Suprapubic skin (tissue), 4 donors: ENCODE data around the gene MRAP2. TPM values are rescaled to one million over a fixed set of nuclear protein-coding genes. Genes with fewer than 3 reads are reported as not detected.
"Not testable (repeated sequence)": the region's sequence is repeated elsewhere in the genome, so short reads cannot be mapped to it uniquely, and the experiment has no call there.

Experiments
- DNase-seq, 2 donors: peaks; one replicate each; pipeline ENCODE4 v3.0.0-alpha.2; 2019; ENCODE audit warnings: low spot score in 2 of 2
- H3K27ac ChIP-seq: fragments of 200-600 bp; sonication (generic); one replicate; pipeline ENCODE4 v1.5.1; 2019
- H3K27me3 ChIP-seq: fragments of 200-600 bp; sonication (generic); one replicate; pipeline ENCODE4 v1.5.1; 2019
- H3K36me3 ChIP-seq: fragments of 200-600 bp; sonication (generic); one replicate; pipeline ENCODE4 v1.5.1; 2019
- H3K4me1 ChIP-seq: fragments of 200-600 bp; sonication (generic); one replicate; pipeline ENCODE4 v1.5.1; 2019
- H3K4me3 ChIP-seq: fragments of 200-600 bp; sonication (generic); one replicate; pipeline ENCODE4 v1.5.1; 2019; ENCODE audit warnings: mild to moderate bottlenecking
- H3K9me3 ChIP-seq: fragments of 200-600 bp; sonication (generic); one replicate; pipeline ENCODE4 v1.5.1; 2019
- CTCF ChIP-seq, 2 donors: fragments of 200-600 bp in 1 of 2; fragments of 450-650 bp in 1 of 2; sonication (generic) in 1 of 2; IDR thresholded peaks; one replicate each; pipeline ENCODE4 v1.5.1; 2016 to 2019; ENCODE audit warnings: antibody characterized with exemption in 2 of 2, mild to moderate bottlenecking in 1 of 2, moderate library complexity in 1 of 2
- EP300 ChIP-seq: sonication (generic); formaldehyde crosslinking; IDR thresholded peaks from one replicate; pipeline ENCODE4 v1.6.1; 2017; ENCODE audit warnings: antibody characterized with exemption
- POLR2A ChIP-seq, 2 donors: fragments of 450-650 bp; IDR thresholded peaks; one replicate each; pipeline ENCODE4 v1.6.1; 2017; ENCODE audit warnings: antibody characterized with exemption in 2 of 2, mild to moderate bottlenecking in 2 of 2, moderate library complexity in 2 of 2
- POLR2AphosphoS5 ChIP-seq, 3 donors: sonication (generic); formaldehyde crosslinking; IDR thresholded peaks; one replicate each; pipeline ENCODE4 v1.6.1; 2017; ENCODE audit warnings: antibody characterized with exemption in 3 of 3
- WGBS: methylation state at CpG from one replicate; pipeline ENCODE4 v1.1.5; 2018; 5-methylcytosine and 5-hydroxymethylcytosine counted together
- total RNA-seq, 4 donors: library from RNA; depleted of rRNA; stranded (reverse); fragments of >200 nt; gene quantifications; one replicate each; pipeline ENCODE4 v1.1.0, GENCODE V29; 2016

The MRAP2 gene
- total RNA-seq, 4 donors from 2014 or later: 1.2 to 2.8 (median 1.8) TPM

DNA sequence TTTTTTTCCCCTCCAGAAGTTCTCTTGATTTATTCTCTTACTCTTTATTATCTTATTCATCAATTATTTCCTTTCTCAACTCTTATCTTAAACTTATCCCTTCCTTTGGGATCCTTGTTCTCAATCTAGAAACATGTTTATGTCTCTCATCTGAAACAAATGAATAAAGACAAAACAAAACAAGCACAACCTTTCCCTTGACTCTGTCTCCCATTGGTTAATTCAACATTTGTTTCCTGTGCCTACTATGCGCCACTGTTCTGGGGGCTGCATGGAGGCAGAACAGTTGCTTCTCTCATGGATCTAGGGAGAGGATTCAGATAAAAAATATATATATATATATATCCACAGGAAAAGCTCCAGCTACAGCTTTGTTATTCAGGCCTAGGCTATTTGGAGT lies 5.2 kb upstream of the MRAP2 start:
- 92% methylated on average over 1 of the region's 1 CpG for WGBS
- no peak overlapping the region for H3K27ac ChIP-seq

GRCh38 chr6:84032000-84032399 lies 1.6 kb upstream of the MRAP2 start:
- not testable (repeated sequence) for H3K4me3 ChIP-seq, H3K27me3 ChIP-seq, H3K36me3 ChIP-seq, DNase-seq, H3K9me3 ChIP-seq, H3K27ac ChIP-seq
- WGBS: 93% methylated on average over 3 of the region's 3 CpGs
- H3K4me1 ChIP-seq: peaks cover 33% of the 10 kb centered on the region

More for the DNA sequence above, 5.2 kb upstream of the MRAP2 start:
- no peak for TF ChIP-seq POLR2AphosphoS5 (IDR thresholded peaks at IDR 0.05)
- TF ChIP-seq EP300: no peak
- TF ChIP-seq CTCF (IDR thresholded peaks at IDR 0.05): no peak
- TF ChIP-seq POLR2A (IDR thresholded peaks at IDR 0.05): no peak
- Histone ChIP-seq H3K36me3 (no peaks in the 10 kb centered on the region), H3K9me3 (no peaks in the 10 kb centered on the region), H3K4me3 (no peak overlapping the region), H3K27me3 (no peaks in the 10 kb centered on the region), H3K4me1 (peaks cover 23% of the 10 kb centered on the region)
- DNase-seq: no peak

DNA sequence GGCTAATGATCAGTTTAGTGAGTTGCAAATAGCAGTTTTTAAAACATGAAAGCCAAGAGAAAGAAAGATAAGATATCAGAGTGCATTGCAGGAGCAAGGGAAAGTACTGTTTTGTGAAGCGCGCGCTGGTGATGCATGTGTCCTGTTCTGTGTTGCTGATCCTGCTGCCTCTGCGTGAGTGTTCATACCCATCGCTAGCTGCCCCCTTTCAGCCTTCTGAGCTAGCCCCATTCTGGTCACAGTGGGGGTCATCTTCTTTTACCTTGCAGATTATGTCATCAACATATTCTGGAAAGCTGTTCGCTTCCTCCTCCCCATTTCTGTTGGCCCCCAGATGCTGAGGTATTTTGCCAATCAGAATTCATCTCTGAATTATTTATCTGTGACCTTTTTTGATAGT lies 1.9 kb downstream of the MRAP2 start:
- WGBS: 96% methylated on average over 6 of the region's 6 CpGs
- TF ChIP-seq CTCF (IDR thresholded peaks at IDR 0.05) (no peak), EP300 (no peak), POLR2AphosphoS5 (IDR thresholded peaks at IDR 0.05) (no peak), POLR2A (IDR thresholded peaks at IDR 0.05) (no peak)
- no peak for DNase-seq
- Histone ChIP-seq H3K4me1 (peaks cover 18% of the 10 kb centered on the region), H3K4me3 (no peak overlapping the region), H3K36me3 (no peaks in the 10 kb centered on the region), H3K9me3 (no peaks in the 10 kb centered on the region), H3K27me3 (peaks cover 5% of the 10 kb centered on the region), H3K27ac (no peak overlapping the region)

DNA sequence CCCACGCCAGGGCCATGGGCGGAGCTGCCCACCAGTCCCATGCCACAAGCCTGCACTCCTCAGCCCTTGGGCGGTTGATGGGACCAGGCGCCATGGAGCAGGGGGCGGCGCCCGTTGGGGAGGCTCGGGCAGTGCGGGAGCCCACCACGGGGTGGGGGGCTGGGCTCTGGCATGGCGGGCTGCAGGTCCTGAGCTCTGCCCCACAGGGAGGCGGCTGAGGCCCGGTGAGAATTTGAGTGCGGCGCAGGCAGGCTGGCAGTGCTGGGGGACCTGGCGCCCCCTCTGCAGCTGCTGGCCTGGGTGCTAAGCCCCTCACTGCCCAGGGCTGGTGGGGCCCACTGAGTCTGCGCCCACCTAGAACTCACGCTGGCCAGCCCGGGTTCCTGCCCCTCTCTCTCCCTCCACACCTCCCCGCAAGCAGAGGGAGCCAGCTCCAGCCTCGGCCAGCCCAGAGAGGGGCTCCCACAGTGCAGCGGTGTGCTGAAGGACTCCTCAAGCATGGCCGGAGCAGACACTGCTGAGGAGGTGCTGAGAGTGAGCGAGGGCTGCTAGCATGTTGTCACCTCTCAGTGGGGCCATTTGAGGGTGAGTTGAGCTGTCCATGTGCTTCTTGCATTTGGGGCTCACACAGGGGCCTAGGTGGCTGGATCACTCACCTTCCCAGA lies 4.0 kb downstream of the MRAP2 start:
- no peak overlapping the region for H3K4me3 ChIP-seq
- WGBS: no CpG with 5 or more reads among the region's 24 CpGs
- no peaks in the 10 kb centered on the region for H3K9me3 ChIP-seq
- H3K36me3 ChIP-seq: no peaks in the 10 kb centered on the region
- H3K27me3 ChIP-seq: peaks cover 5% of the 10 kb centered on the region
- no peak for DNase-seq
- H3K27ac ChIP-seq: no peak overlapping the region
- H3K4me1 ChIP-seq: peaks cover 18% of the 10 kb centered on the region
- TF ChIP-seq POLR2A (IDR thresholded peaks at IDR 0.05) (no peak), POLR2AphosphoS5 (IDR thresholded peaks at IDR 0.05) (no peak), CTCF (IDR thresholded peaks at IDR 0.05) (no peak), EP300 (no peak)

DNA sequence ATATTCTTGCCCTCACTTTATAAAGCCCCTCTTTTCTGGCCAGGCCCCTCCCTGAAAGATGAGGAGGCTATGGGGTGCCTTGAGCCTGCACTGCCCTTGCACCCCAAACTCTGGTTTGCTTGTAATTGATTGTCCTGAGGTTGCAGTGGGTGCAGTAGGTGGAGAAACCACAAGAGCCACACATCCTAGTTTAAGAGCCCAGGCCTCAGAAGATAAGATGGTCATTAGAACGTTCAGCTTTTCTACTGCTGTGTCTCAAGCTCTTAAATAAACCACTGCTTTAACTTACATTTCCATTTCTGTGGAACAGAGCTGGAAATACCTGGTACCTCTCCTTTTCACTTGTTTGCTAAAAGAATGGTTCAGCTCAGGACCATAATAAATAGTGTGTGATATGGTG lies 9.0 kb downstream of the MRAP2 start:
- Histone ChIP-seq H3K9me3 (no peaks in the 10 kb centered on the region), H3K4me3 (no peak overlapping the region), H3K27me3 (peaks cover under 1% of the 10 kb centered on the region), H3K36me3 (no peaks in the 10 kb centered on the region), H3K27ac (no peak overlapping the region), H3K4me1 (no peaks in the 10 kb centered on the region)
- 68% methylated on average over 1 of the region's 1 CpG for WGBS
- no peak for DNase-seq
- TF ChIP-seq EP300 (no peak), CTCF (IDR thresholded peaks at IDR 0.05) (no peak), POLR2AphosphoS5 (IDR thresholded peaks at IDR 0.05) (no peak), POLR2A (IDR thresholded peaks at IDR 0.05) (no peak)

DNA sequence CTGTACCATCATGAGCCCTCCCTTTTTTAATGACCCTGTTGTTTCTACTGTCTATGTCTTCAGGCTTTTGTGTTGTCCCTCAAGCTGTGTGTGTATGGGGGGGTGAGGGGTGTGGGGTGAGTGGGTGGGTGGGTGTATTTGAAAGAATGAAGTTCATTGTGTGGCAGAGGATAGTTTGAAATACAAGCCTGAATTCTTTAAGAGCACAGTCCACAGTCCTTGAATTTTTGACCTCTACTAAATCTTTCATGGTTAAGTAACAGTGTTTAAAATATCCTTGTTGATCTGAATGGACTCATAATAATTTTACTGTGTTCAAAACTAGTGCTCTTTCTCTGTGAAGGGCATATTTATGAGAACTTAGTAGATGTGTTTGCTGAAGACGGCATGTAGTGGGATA lies 10.0 kb downstream of the MRAP2 start:
- no peaks in the 10 kb centered on the region for H3K27me3 ChIP-seq
- H3K4me1 ChIP-seq: no peaks in the 10 kb centered on the region
- DNase-seq: no peak
- TF ChIP-seq EP300: no peak
- TF ChIP-seq POLR2AphosphoS5 (IDR thresholded peaks at IDR 0.05): no peak
- TF ChIP-seq CTCF (IDR thresholded peaks at IDR 0.05): no peak
- TF ChIP-seq POLR2A (IDR thresholded peaks at IDR 0.05): no peak
- no peaks in the 10 kb centered on the region for H3K9me3 ChIP-seq
- H3K27ac ChIP-seq: no peak overlapping the region
- no peak overlapping the region for H3K4me3 ChIP-seq
- 89% methylated on average over 1 of the region's 1 CpG for WGBS
- H3K36me3 ChIP-seq: no peaks in the 10 kb centered on the region
